GM23338 (cell line): Measurements from ENCODE around the gene COX7B. TPM values are rescaled to one million over a fixed set of nuclear protein-coding genes. Genes with fewer than 3 reads are reported as not detected.

Experiments
- ATAC-seq: fragments of 200-7000 bp; cut with Tn5 transposase; 3 replicates; pipeline ENCODE4 v1.9.1; 2020
- DNase-seq: peaks from one replicate; pipeline ENCODE4 v3.0.0-alpha.2; 2015; ENCODE audit warnings: low spot score
- H2AFZ ChIP-seq: fragments of 200-600 bp; sonication (generic); 2 replicates; pipeline ENCODE4 v1.8.0; 2016; ENCODE audit warnings: antibody characterized with exemption, mild to moderate bottlenecking, moderate library complexity
- H3F3A ChIP-seq: fragments of 200-600 bp; sonication (generic); replicated peaks from 2 replicates; pipeline ENCODE4 v1.8.0; 2017; ENCODE audit warnings: antibody characterized with exemption, mixed run types, low read depth
- H3K27ac ChIP-seq: fragments of 200-600 bp; sonication (generic); 2 replicates; pipeline ENCODE4 v1.6.1; 2016; ENCODE audit warnings: low read depth
- H3K27me3 ChIP-seq: fragments of 200-600 bp; sonication (generic); 2 replicates; pipeline ENCODE4 v1.8.0; 2016; ENCODE audit warnings: mild to moderate bottlenecking, mixed run types, moderate library complexity; ENCODE audit not compliant: insufficient read depth
- H3K36me3 ChIP-seq: fragments of 200-600 bp; sonication (generic); 2 replicates; pipeline ENCODE4 v1.8.0; 2016; ENCODE audit warnings: mild to moderate bottlenecking; ENCODE audit not compliant: insufficient read depth
- H3K4me1 ChIP-seq: fragments of 200-600 bp; sonication (generic); 2 replicates; pipeline ENCODE4 v1.8.0; 2016; ENCODE audit warnings: mild to moderate bottlenecking, moderate library complexity; ENCODE audit not compliant: insufficient read depth
- H3K4me2 ChIP-seq: fragments of 200-600 bp; sonication (generic); 2 replicates; pipeline ENCODE4 v1.7.1; 2017; ENCODE audit warnings: mixed run types
- H3K4me3 ChIP-seq: fragments of 200-600 bp; sonication (generic); 2 replicates; pipeline ENCODE4 v1.6.1; 2016; ENCODE audit warnings: mixed run types
- H3K79me2 ChIP-seq: fragments of 200-600 bp; sonication (generic); replicated peaks from 2 replicates; pipeline ENCODE4 v1.8.0; 2017; ENCODE audit warnings: mild to moderate bottlenecking; ENCODE audit not compliant: insufficient read depth
- H3K9me2 ChIP-seq: fragments of 200-600 bp; sonication (generic); 2 replicates; pipeline ENCODE4 v1.8.0; 2017; ENCODE audit not compliant: insufficient read depth
- H4K20me1 ChIP-seq: fragments of 200-600 bp; sonication (generic); replicated peaks from 2 replicates; pipeline ENCODE4 v1.8.0; 2017; ENCODE audit warnings: mild to moderate bottlenecking; ENCODE audit not compliant: insufficient read depth
- H3K27ac Mint-ChIP-seq: 2 replicates; pipeline ENCODE4 v1.8.0; 2020; ENCODE audit warnings: inconsistent platforms, mild to moderate bottlenecking, moderate library complexity, mixed read lengths
- H3K27me3 Mint-ChIP-seq: 3 replicates; pipeline ENCODE4 v1.8.0; 2022; ENCODE audit warnings: low read depth, mild to moderate bottlenecking, moderate library complexity, mixed read lengths, inconsistent platforms; ENCODE audit not compliant: insufficient read depth, poor library complexity
- H3K36me3 Mint-ChIP-seq: 3 replicates; pipeline ENCODE4 v1.8.0; 2021; ENCODE audit warnings: low read depth, mild to moderate bottlenecking, inconsistent platforms, moderate library complexity, mixed read lengths
- H3K4me1 Mint-ChIP-seq: 3 replicates; pipeline ENCODE4 v1.8.0; 2020; ENCODE audit warnings: mild to moderate bottlenecking, inconsistent platforms, mixed read lengths
- H3K4me3 Mint-ChIP-seq: 3 replicates; pipeline ENCODE4 v1.8.0; 2021; ENCODE audit warnings: moderate library complexity, mild to moderate bottlenecking, inconsistent platforms, mixed read lengths
- H3K9me3 Mint-ChIP-seq: 3 replicates; pipeline ENCODE4 v1.8.0; 2020; ENCODE audit warnings: moderate library complexity, mild to moderate bottlenecking, inconsistent platforms, mixed read lengths
- CREB1 ChIP-seq: fragments of 250-450 bp; sonication (Bioruptor Pico); IDR thresholded peaks from 2 replicates; pipeline ENCODE4 v1.5.0; 2020; ENCODE audit warnings: low read depth, mild to moderate bottlenecking, moderate library complexity
- CTCF ChIP-seq, 2 experiments: fragments of 200-600 bp in 1 of 2; sonication (generic) in 1 of 2; conservative IDR thresholded peaks; 2 replicates each; pipeline versions ENCODE4 v1.5.1 to v1.6.1; 2016 to 2017; ENCODE audit warnings: antibody characterized with exemption in 2 of 2, low read depth in 2 of 2, mild to moderate bottlenecking in 2 of 2, moderate library complexity in 1 of 2
- ETS1 ChIP-seq: IDR thresholded peaks from 2 replicates; pipeline ENCODE4 v1.6.1; 2016; ENCODE audit warnings: antibody characterized with exemption
- EZH2 ChIP-seq: fragments of 200-600 bp; sonication (generic); IDR thresholded peaks from one replicate; pipeline ENCODE4 v1.8.0; 2017; ENCODE audit warnings: antibody characterized with exemption, mild to moderate bottlenecking, low read depth; ENCODE audit not compliant: unreplicated experiment
- EZH2phosphoT487 ChIP-seq: fragments of 200-600 bp; sonication (generic); IDR thresholded peaks from one replicate; pipeline ENCODE4 v1.8.1; 2018; ENCODE audit warnings: antibody characterized with exemption; ENCODE audit not compliant: unreplicated experiment
- JUNB ChIP-seq: IDR thresholded peaks from one replicate; pipeline ENCODE4 v1.6.1; 2016; ENCODE audit warnings: antibody characterized with exemption; ENCODE audit not compliant: unreplicated experiment
- NANOG ChIP-seq: IDR thresholded peaks from 2 replicates; pipeline ENCODE4 v1.6.1; 2016; ENCODE audit warnings: antibody characterized with exemption, borderline replicate concordance
- POLR2AphosphoS5 ChIP-seq: IDR thresholded peaks from 2 replicates; pipeline ENCODE4 v1.6.1; 2016; ENCODE audit warnings: antibody characterized with exemption, low read depth
- REST ChIP-seq: IDR thresholded peaks from one replicate; pipeline ENCODE4 v1.6.1; 2018; ENCODE audit warnings: antibody characterized with exemption; ENCODE audit not compliant: unreplicated experiment
- STAT1 ChIP-seq: IDR thresholded peaks from one replicate; pipeline ENCODE4 v1.6.1; 2016; ENCODE audit warnings: antibody characterized with exemption; ENCODE audit not compliant: unreplicated experiment
- ZNF114 ChIP-seq: fragments of 250-450 bp; sonication (Bioruptor Pico); IDR thresholded peaks from 2 replicates; pipeline ENCODE4 v1.5.0; 2020; ENCODE audit warnings: mild to moderate bottlenecking, moderate library complexity
- ZNF331 ChIP-seq: fragments of 250-450 bp; sonication (Bioruptor Pico); IDR thresholded peaks from 2 replicates; pipeline ENCODE4 v1.5.0; 2020; ENCODE audit warnings: low read depth, mild to moderate bottlenecking, moderate library complexity
- ZNF462 ChIP-seq: fragments of 250-450 bp; sonication (Bioruptor Pico); IDR thresholded peaks from 2 replicates; pipeline ENCODE4 v1.5.0; 2020; ENCODE audit warnings: mild to moderate bottlenecking, moderate library complexity
- polyA plus RNA-seq: library from polyadenylated mRNA; unstranded; fragments of >200 nt; fragmentation: Nextera tagmentation; extraction: Ambion mirVana; gene quantifications from 2 replicates; pipeline ENCODE4 v1.2.1, GENCODE V29; 2016
- total RNA-seq: library from RNA; depleted of rRNA; stranded (reverse); fragments of >200 nt; shearing (Covaris generic); gene quantifications from 2 replicates; pipeline ENCODE4 v1.2.3, GENCODE V29; 2014

COX7B gene
- total and polyA plus RNA-seq, 2 experiments from 2014 or later = 411 to 1,029 TPM

GRCh38 chrX:77953708-77954107 is 54.4 kb downstream of the COX7B start:
- no peak overlapping the region for H3K4me2 ChIP-seq
- no peaks in the 10 kb centered on the region for H3K36me3 Mint-ChIP-seq

More at GRCh38 chrX:77953708-77954107, 54.4 kb downstream of the COX7B start:
- ATAC-seq (no peak), DNase-seq (no peak)
- Histone ChIP-seq H4K20me1 (no peaks in the 10 kb centered on the region), H3K79me2 (no peaks in the 10 kb centered on the region), H3K27ac (no peak overlapping the region), H3K4me3 (no peak overlapping the region), H2AFZ (no peak overlapping the region), H3K36me3 (no peaks in the 10 kb centered on the region), H3K9me2 (no peaks in the 10 kb centered on the region), H3K4me1 (no peaks in the 10 kb centered on the region), H3F3A (no peaks in the 10 kb centered on the region), H3K27me3 (no peaks in the 10 kb centered on the region)
- Mint-ChIP-seq H3K27me3 (peaks cover 2% of the 10 kb centered on the region), H3K9me3 (no peaks in the 10 kb centered on the region), H3K4me3 (no peak overlapping the region), H3K4me1 (no peaks in the 10 kb centered on the region), H3K27ac (no peak overlapping the region)
- no peak for TF ChIP-seq CTCF (conservative IDR thresholded peaks at IDR 0.05; ENCODE audit: low read depth in 2 of 2)
- TF ChIP-seq ZNF331 (CRISPR knock-in tag) = no peak
- TF ChIP-seq ETS1 = no peak
- TF ChIP-seq STAT1 = no peak
- no peak for TF ChIP-seq NANOG
- no peak for TF ChIP-seq REST
- TF ChIP-seq ZNF114 = no peak
- no peak for TF ChIP-seq ZNF462
- no peak for TF ChIP-seq EZH2
- TF ChIP-seq POLR2AphosphoS5 = no peak
- no peak for TF ChIP-seq CREB1 (CRISPR knock-in tag)
- TF ChIP-seq EZH2phosphoT487 = no peak
- no peak for TF ChIP-seq JUNB
